Endothelial cell (in vitro differentiated cells): ENCODE results near the gene VWA3B. TPM values are rescaled to one million over a fixed set of nuclear protein-coding genes. Genes with fewer than 3 reads are reported as not detected.
"Not testable (repeated sequence)": the region's sequence is repeated elsewhere in the genome, so short reads cannot be mapped to it uniquely, and the experiment has no call there.

Experiments
- DNase-seq: peaks from one replicate; pipeline ENCODE4 v3.0.0; 2021; ENCODE audit warnings: low spot score
- H3K27ac Mint-ChIP-seq: one replicate; pipeline ENCODE4 v1.8.0; 2021; ENCODE audit warnings: mixed read lengths, inconsistent platforms; ENCODE audit not compliant: unreplicated experiment
- H3K27me3 Mint-ChIP-seq: one replicate; pipeline ENCODE4 v1.8.0; 2021; ENCODE audit warnings: mild to moderate bottlenecking, moderate library complexity, mixed read lengths, inconsistent platforms; ENCODE audit not compliant: unreplicated experiment
- H3K36me3 Mint-ChIP-seq: one replicate; pipeline ENCODE4 v1.8.0; 2021; ENCODE audit warnings: mild to moderate bottlenecking, low read depth, mixed read lengths, inconsistent platforms; ENCODE audit not compliant: unreplicated experiment
- H3K4me1 Mint-ChIP-seq: one replicate; pipeline ENCODE4 v1.8.0; 2021; ENCODE audit warnings: mild to moderate bottlenecking, mixed read lengths, inconsistent platforms; ENCODE audit not compliant: unreplicated experiment
- H3K4me3 Mint-ChIP-seq: one replicate; pipeline ENCODE4 v1.8.0; 2021; ENCODE audit warnings: mild to moderate bottlenecking, mixed read lengths, inconsistent platforms; ENCODE audit not compliant: unreplicated experiment
- H3K9me3 Mint-ChIP-seq: one replicate; pipeline ENCODE4 v1.8.0; 2021; ENCODE audit warnings: mixed read lengths, inconsistent platforms; ENCODE audit not compliant: unreplicated experiment
- total RNA-seq: library from RNA; stranded (reverse); fragmentation: NEBNext Ultra II Directional; extraction: Animal tissue kit (Norgen Biotek cat#: 25700); gene quantifications from one replicate; pipeline ENCODE4 v1.2.1, GENCODE V29; 2021; ENCODE audit not compliant: unreplicated experiment
- TF ChIP-seq, protein P1 (sequence below): fragments of 200-600 bp; sonication (generic); IDR thresholded peaks from one replicate; pipeline ENCODE4 v1.5.0; 2021; ENCODE audit warnings: antibody characterized with exemption; ENCODE audit not compliant: unreplicated experiment

Gene VWA3B
- total RNA-seq, 1 donor from 2014 or later = not detected

DNA sequence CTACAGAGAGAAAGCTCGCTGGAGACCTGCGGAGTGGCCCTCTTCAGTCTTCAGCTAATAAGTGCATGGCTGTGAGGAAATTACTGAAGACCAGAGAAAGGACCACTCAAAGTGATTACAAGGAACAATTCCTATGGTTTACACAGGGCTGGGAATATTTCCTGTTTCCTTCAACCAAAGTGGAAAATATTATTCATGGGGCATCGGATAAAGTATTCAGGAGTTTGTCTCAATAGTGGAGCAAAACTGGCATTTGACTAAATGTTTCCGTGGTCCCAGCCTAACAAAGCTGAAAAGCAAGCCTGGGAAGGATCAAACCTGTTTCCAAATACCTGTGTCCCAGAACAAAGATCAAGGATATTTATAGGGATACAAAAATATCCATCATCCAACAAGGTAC, 227.3 kb downstream of the VWA3B start:
- TF ChIP-seq, protein P1, sequence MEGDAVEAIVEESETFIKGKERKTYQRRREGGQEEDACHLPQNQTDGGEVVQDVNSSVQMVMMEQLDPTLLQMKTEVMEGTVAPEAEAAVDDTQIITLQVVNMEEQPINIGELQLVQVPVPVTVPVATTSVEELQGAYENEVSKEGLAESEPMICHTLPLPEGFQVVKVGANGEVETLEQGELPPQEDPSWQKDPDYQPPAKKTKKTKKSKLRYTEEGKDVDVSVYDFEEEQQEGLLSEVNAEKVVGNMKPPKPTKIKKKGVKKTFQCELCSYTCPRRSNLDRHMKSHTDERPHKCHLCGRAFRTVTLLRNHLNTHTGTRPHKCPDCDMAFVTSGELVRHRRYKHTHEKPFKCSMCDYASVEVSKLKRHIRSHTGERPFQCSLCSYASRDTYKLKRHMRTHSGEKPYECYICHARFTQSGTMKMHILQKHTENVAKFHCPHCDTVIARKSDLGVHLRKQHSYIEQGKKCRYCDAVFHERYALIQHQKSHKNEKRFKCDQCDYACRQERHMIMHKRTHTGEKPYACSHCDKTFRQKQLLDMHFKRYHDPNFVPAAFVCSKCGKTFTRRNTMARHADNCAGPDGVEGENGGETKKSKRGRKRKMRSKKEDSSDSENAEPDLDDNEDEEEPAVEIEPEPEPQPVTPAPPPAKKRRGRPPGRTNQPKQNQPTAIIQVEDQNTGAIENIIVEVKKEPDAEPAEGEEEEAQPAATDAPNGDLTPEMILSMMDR = no peak
- no peak for DNase-seq
- Mint-ChIP-seq H3K4me1 (peaks cover 22% of the 10 kb centered on the region), H3K9me3 (no peaks in the 10 kb centered on the region), H3K27me3 (no peaks in the 10 kb centered on the region), H3K36me3 (no peaks in the 10 kb centered on the region), H3K27ac (no peak overlapping the region), H3K4me3 (no peak overlapping the region)

DNA sequence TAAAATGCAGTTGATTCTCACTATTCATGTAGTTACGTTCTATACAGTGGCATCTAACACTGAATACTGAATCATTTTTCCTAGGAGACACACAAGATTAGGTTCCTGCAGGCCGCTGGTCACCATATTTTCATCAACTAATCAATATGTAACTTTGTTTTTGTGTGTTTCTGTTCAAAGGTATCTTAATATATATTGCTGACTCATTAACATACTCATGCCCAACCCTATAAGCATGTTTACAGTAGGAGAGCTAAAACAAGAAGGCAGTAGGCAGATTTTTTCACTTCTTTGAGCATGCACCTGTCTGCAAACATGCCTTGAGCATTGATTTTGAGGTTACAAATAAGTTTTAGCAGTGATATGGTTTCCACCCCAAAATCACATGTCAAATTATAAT, 229.0 kb downstream of the VWA3B start:
- TF ChIP-seq, protein P1 = no peak
- no peaks in the 10 kb centered on the region for H3K27me3 Mint-ChIP-seq
- H3K27ac Mint-ChIP-seq = no peak overlapping the region
- H3K4me1 Mint-ChIP-seq = peaks cover 22% of the 10 kb centered on the region
- H3K36me3 Mint-ChIP-seq = peaks cover 7% of the 10 kb centered on the region
- no peak for DNase-seq
- H3K4me3 Mint-ChIP-seq = no peak overlapping the region
- H3K9me3 Mint-ChIP-seq = peaks cover 7% of the 10 kb centered on the region

DNA sequence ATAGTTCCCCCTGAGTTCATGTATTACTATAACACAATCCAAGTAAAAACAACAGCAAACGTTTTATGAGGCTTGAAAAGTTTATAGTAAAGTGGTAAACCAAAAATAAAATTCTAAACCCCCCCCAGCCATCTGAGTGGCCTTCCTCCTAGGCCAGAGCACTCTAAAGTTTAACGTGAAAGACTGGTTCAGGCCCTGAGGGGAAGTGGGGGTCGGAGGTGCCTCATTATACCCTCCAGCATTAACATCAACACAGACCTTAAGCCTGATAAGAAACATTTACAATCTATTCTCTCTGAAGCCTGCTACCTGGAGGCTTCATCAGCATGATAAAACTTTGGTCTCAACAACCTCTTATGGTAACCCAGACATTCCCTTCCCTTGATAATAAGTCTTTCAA, 230.2 kb downstream of the VWA3B start:
- peaks cover 15% of the 10 kb centered on the region for H3K36me3 Mint-ChIP-seq
- H3K4me3 Mint-ChIP-seq = no peak overlapping the region
- H3K4me1 Mint-ChIP-seq = peaks cover 22% of the 10 kb centered on the region
- H3K9me3 Mint-ChIP-seq = peaks cover 16% of the 10 kb centered on the region
- TF ChIP-seq, protein P1 = no peak
- no peak for DNase-seq
- H3K27ac Mint-ChIP-seq = no peak overlapping the region
- H3K27me3 Mint-ChIP-seq = no peaks in the 10 kb centered on the region

DNA sequence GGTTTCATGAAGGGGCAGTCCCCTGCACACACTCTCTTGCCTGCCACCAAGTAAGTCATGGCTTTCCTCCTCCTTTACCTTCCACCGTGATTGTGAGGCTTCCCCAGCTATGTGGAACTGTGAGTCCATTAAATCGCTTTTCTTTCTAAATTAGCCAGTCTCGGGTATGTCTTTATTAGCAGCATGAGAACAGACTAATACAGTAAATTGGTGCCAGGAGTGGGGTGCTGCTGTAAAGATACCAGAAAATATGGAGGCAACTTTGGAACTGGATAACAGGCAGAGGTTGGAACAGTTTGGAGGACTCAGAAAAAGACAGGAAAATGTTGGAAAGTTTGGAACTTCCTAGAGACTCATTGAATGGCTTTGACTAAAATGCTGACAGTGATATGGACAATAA, 233.2 kb downstream of the VWA3B start:
- peak overlapping the region; percentile 6 for H3K4me3 Mint-ChIP-seq
- not testable (repeated sequence) for H3K4me1 Mint-ChIP-seq, H3K27me3 Mint-ChIP-seq, DNase-seq, H3K27ac Mint-ChIP-seq
- H3K36me3 Mint-ChIP-seq = peaks cover 16% of the 10 kb centered on the region
- peaks cover 19% of the 10 kb centered on the region for H3K9me3 Mint-ChIP-seq

DNA sequence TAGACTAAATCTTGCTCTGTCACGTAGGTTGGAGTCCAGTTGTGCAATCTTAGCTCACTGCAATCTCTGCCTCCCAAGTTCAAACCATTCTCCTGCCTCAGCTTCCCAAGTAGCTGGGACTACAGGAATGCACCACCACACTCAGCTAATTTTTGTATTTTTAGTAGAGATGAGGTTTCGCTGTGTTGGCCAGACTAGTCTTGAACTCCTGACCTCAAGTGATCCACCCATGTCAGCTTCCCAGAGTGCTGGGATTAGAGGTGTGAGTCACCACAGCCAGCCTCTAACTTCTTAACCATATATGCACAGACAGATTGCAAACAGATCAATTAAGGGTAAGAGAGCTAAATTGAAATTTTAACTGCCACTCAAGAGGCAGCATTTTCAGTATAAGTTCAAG, 237.2 kb downstream of the VWA3B start:
- Mint-ChIP-seq H3K4me3 (no peak overlapping the region), H3K36me3 (peaks cover 16% of the 10 kb centered on the region), H3K9me3 (peaks cover 19% of the 10 kb centered on the region), H3K27me3 (no peaks in the 10 kb centered on the region), H3K27ac (no peak overlapping the region), H3K4me1 (no peaks in the 10 kb centered on the region)
- TF ChIP-seq, protein P1 = no peak
- DNase-seq = no peak

DNA sequence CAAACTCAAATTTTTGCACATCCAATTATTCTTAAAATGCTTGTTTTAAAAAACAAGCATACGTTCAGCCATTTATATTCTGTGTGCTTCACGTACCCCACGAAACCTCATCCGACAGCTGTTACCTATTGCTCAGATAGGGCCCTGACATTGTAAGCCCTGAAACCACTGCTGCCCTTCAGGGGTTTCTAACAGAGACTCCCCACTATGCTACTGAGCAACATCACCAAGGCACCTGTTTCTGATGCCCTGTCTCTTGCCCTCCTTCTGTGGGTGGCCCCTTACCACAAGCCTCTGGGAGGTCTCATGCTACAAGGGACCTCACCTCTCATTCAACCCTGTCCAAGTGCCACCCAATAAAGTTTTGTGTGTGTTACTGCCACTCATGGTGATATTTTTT, 240.8 kb downstream of the VWA3B start:
- no peaks in the 10 kb centered on the region for H3K9me3 Mint-ChIP-seq
- DNase-seq = no peak
- no peak overlapping the region for H3K4me3 Mint-ChIP-seq
- no peaks in the 10 kb centered on the region for H3K4me1 Mint-ChIP-seq
- no peaks in the 10 kb centered on the region for H3K27me3 Mint-ChIP-seq
- no peaks in the 10 kb centered on the region for H3K36me3 Mint-ChIP-seq
- TF ChIP-seq, protein P1 = no peak
- H3K27ac Mint-ChIP-seq = no peak overlapping the region
